Measurements from ENCODE around the gene MTMR3. TPM values are rescaled to one million over a fixed set of nuclear protein-coding genes. Genes with fewer than 3 reads are reported as not detected.

MTMR3 gene
- total and polyA plus RNA-seq, 2 donors (not counting 1 experiment from before 2014, with no cell fraction given) = 31.7 to 67.8 TPM

DNA sequence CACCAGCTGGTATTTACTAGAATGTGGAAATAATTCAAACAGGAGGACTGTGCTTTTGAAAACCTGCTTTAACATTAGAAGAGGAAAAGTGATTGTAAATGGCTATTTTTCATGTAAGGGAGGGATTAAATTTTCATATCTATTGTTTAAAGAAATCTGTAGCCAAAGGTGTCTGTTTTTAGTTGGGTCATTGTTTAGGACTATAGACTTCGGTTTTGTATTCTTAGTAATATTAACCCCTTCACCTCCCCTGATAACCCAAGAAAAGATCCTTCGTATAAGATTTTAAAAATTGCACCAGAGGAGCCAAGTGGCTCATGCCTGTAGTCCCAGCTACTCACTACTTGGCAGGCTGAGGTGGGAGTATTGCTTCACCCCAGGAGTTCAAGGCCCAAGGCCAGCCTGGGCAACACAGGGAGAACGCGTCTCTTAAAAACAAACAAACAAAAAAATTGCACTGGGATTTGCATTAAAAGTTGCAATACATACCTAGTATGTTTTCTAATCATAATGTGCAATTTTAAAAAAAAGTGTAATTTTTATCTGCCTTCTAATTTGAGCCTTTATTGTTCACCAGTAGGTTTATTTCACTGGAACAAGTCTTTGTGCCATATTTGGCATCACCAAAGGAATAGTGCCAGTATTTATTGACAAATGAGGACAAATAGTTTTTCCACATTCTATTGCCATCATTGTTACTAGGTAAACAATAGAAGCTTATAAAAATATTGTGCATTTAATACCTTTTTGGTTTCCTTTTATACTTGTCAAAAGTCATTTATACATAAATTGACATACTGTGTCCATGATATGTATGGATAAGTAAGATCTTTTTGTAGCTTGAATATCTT is 34.3 kb downstream of the MTMR3 start:
- ATAC-seq (ENCODE audit: low read depth) (no peak), DNase-seq (no peak)
- H3K4me2 ChIP-seq (replicated peaks; ENCODE audit: low read depth, low read length, poor library complexity, severe bottlenecking) = no peak overlapping the region
- H4K20me1 ChIP-seq (ENCODE audit: control insufficient read depth, insufficient read depth, low read length, poor library complexity, severe bottlenecking) = peaks cover 95% of the 10 kb centered on the region
- H3K4me3 ChIP-seq (ENCODE audit: control extremely low read depth in 1 of 5, extremely low read depth in 1 of 5, insufficient read depth in 1 of 5, low read depth in 2 of 5, low read length in 4 of 5) = no peak overlapping the region
- H3K27ac ChIP-seq (ENCODE audit: low read length in 2 of 2) = no peak overlapping the region
- peaks cover 4 to 14% of the 10 kb centered on the region in 2 donors for H3K4me1 ChIP-seq (ENCODE audit: control insufficient read depth in 2 of 2, insufficient read depth in 2 of 2, low read length in 2 of 2)
- POLR2A ChIA-PET = no interaction called here
- TF ChIP-seq, protein P1, sequence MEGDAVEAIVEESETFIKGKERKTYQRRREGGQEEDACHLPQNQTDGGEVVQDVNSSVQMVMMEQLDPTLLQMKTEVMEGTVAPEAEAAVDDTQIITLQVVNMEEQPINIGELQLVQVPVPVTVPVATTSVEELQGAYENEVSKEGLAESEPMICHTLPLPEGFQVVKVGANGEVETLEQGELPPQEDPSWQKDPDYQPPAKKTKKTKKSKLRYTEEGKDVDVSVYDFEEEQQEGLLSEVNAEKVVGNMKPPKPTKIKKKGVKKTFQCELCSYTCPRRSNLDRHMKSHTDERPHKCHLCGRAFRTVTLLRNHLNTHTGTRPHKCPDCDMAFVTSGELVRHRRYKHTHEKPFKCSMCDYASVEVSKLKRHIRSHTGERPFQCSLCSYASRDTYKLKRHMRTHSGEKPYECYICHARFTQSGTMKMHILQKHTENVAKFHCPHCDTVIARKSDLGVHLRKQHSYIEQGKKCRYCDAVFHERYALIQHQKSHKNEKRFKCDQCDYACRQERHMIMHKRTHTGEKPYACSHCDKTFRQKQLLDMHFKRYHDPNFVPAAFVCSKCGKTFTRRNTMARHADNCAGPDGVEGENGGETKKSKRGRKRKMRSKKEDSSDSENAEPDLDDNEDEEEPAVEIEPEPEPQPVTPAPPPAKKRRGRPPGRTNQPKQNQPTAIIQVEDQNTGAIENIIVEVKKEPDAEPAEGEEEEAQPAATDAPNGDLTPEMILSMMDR (IDR thresholded peaks at IDR 0.05) = no peak
- TF ChIP-seq EZH2 (IDR thresholded peaks at IDR 0.05; ENCODE audit: borderline replicate concordance, insufficient read depth, low read depth, low read length, poor library complexity, severe bottlenecking) = no peak
- peaks cover 0 to 2% of the 10 kb centered on the region in 2 experiments for H3K36me3 ChIP-seq (replicated peaks in 1 of 2; ENCODE audit: control extremely low read depth in 1 of 2, control insufficient read depth in 1 of 2, extremely low read depth in 1 of 2, insufficient read depth in 2 of 2, low read length in 1 of 2)
- CTCF ChIA-PET = no interaction called here
- no peak overlapping the region for H2AFZ ChIP-seq (ENCODE audit: insufficient read depth, low read depth, low read length, poor library complexity, severe bottlenecking)
- Mint-ChIP-seq H3K4me1 (peaks cover 74% of the 10 kb centered on the region), H3K9me3 (ENCODE audit: insufficient read depth) (no peaks in the 10 kb centered on the region), H3K27me3 (no peaks in the 10 kb centered on the region), H3K4me3 (no peak overlapping the region), H3K27ac (no peak overlapping the region)
- intact Hi-C loops (cut with micrococcal nuclease) = no loop called here
- WGBS (ENCODE audit: insufficient coverage) = no CpG with 5 or more reads among the region's 4 CpGs
- peaks cover 97% of the 10 kb centered on the region for H3K79me2 ChIP-seq (ENCODE audit: control insufficient read depth, insufficient read depth, low read length)
- peaks cover 0 to 4% (median 0%) of the 10 kb centered on the region in 3 donors for H3K9me3 ChIP-seq (ENCODE audit: control extremely low read depth in 1 of 3, control insufficient read depth in 2 of 3, insufficient read depth in 1 of 3, low read length in 2 of 3)
- H3K27me3 ChIP-seq (replicated peaks in 1 of 4; ENCODE audit: control extremely low read depth in 1 of 4, control insufficient read depth in 3 of 4, insufficient read depth in 4 of 4, low read length in 3 of 4) = no peaks in the 10 kb centered on the region
- H3K9ac ChIP-seq (ENCODE audit: low read length) = no peak overlapping the region

DNA sequence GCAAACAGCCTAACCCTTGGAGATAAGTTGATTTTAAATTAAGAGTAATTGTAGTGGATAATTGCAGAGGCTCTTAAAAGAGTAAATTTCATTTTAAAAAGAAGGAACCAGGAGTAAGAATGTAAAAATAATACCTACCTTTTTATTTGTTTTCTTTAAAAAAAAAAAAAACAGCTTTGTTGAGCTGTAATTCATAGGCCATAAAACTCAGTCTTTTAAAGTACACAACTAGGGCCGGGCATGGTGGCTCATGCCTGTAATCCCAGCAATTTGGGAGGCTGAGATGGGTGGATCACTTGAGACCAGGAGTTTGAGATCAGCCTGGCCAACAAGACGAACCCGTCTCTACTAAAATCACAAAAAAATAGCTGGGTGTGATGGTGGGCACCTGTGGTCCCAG is 42.4 kb downstream of the MTMR3 start:
- no peak for TF ChIP-seq EZH2 (IDR thresholded peaks at IDR 0.05; ENCODE audit: borderline replicate concordance, insufficient read depth, low read depth, low read length, poor library complexity, severe bottlenecking)
- TF ChIP-seq, protein P1 (IDR thresholded peaks at IDR 0.05) = no peak
- ATAC-seq (ENCODE audit: low read depth) (no peak), DNase-seq (no peak)
- Histone ChIP-seq H4K20me1 (ENCODE audit: control insufficient read depth, insufficient read depth, low read length, poor library complexity, severe bottlenecking) (peaks cover 83% of the 10 kb centered on the region), H3K4me3 (ENCODE audit: control extremely low read depth in 1 of 5, extremely low read depth in 1 of 5, insufficient read depth in 1 of 5, low read depth in 2 of 5, low read length in 4 of 5) (no peak overlapping the region), H3K36me3 (replicated peaks in 1 of 2; ENCODE audit: control extremely low read depth in 1 of 2, control insufficient read depth in 1 of 2, extremely low read depth in 1 of 2, insufficient read depth in 2 of 2, low read length in 1 of 2) (peaks cover 2 to 3% of the 10 kb centered on the region in 2 experiments), H3K27me3 (replicated peaks in 1 of 4; ENCODE audit: control extremely low read depth in 1 of 4, control insufficient read depth in 3 of 4, insufficient read depth in 4 of 4, low read length in 3 of 4) (no peaks in the 10 kb centered on the region), H3K4me2 (replicated peaks; ENCODE audit: low read depth, low read length, poor library complexity, severe bottlenecking) (no peak overlapping the region), H2AFZ (ENCODE audit: insufficient read depth, low read depth, low read length, poor library complexity, severe bottlenecking) (no peak overlapping the region), H3K9me3 (ENCODE audit: control extremely low read depth in 1 of 3, control insufficient read depth in 2 of 3, insufficient read depth in 1 of 3, low read length in 2 of 3) (peaks cover 0 to 12% (median 4%) of the 10 kb centered on the region in 3 donors), H3K4me1 (ENCODE audit: control insufficient read depth in 2 of 2, insufficient read depth in 2 of 2, low read length in 2 of 2) (peaks cover 0 to 3% of the 10 kb centered on the region in 2 donors), H3K27ac (ENCODE audit: low read length in 2 of 2) (no peak overlapping the region), H3K79me2 (ENCODE audit: control insufficient read depth, insufficient read depth, low read length) (peaks cover 98% of the 10 kb centered on the region), H3K9ac (ENCODE audit: low read length) (no peak overlapping the region)
- intact Hi-C loops (cut with micrococcal nuclease) = no loop called here
- WGBS (ENCODE audit: insufficient coverage) = 100% methylated on average over 1 of the region's 3 CpGs
- ChIA-PET CTCF (interaction anchor here (0.6 to 0.7 kb wide), 3 partner anchors 21 to 1144 kb away, joined by 3 read pairs; no protein-coding TSS in a partner anchor), POLR2A (no interaction called here)
- Mint-ChIP-seq H3K27ac (no peak overlapping the region), H3K4me1 (peaks cover 37% of the 10 kb centered on the region), H3K4me3 (no peak overlapping the region), H3K27me3 (no peaks in the 10 kb centered on the region), H3K9me3 (ENCODE audit: insufficient read depth) (peaks cover 2% of the 10 kb centered on the region)
